Muscle of leg (tissue), 11 donors: ENCODE data around the gene SPAG17. TPM values are rescaled to one million over a fixed set of nuclear protein-coding genes. Genes with fewer than 3 reads are reported as not detected.

Source experiments
- DNase-seq: peaks from one replicate; pipeline ENCODE4 v3.0.0; 2013
- H3K27ac ChIP-seq: one replicate; pipeline ENCODE4 v1.5.1; 2013; ENCODE audit warnings: mild to moderate bottlenecking, low read length, control low read depth
- H3K27me3 ChIP-seq: one replicate; pipeline ENCODE4 v1.6.1; 2013; ENCODE audit warnings: low read length; ENCODE audit not compliant: control insufficient read depth, insufficient read depth
- H3K36me3 ChIP-seq: one replicate; pipeline ENCODE4 v1.6.1; 2013; ENCODE audit warnings: low read length; ENCODE audit not compliant: control insufficient read depth, insufficient read depth
- H3K4me1 ChIP-seq: one replicate; pipeline ENCODE4 v1.6.1; 2013; ENCODE audit warnings: low read length; ENCODE audit not compliant: control insufficient read depth, insufficient read depth
- H3K4me3 ChIP-seq: one replicate; pipeline ENCODE4 v1.5.1; 2013; ENCODE audit warnings: low read length, control low read depth
- H3K9me3 ChIP-seq: replicated peaks from 2 replicates; pipeline ENCODE4 v1.6.1; 2013; ENCODE audit warnings: low read depth, low read length; ENCODE audit not compliant: control insufficient read depth
- WGBS: methylation state at CpG from one replicate; pipeline ENCODE4 v1.1.5; 2013; ENCODE audit warnings: missing lambda C conversion rate; ENCODE audit not compliant: insufficient coverage; 5-methylcytosine and 5-hydroxymethylcytosine counted together
- polyA plus RNA-seq, 8 donors: library from polyadenylated mRNA; unstranded; fragments of 120-200 nt; gene quantifications; one replicate each; pipeline versions ENCODE4 v1.2.1 to v1.2.3, GENCODE V29; 2013; ENCODE audit warnings: inconsistent platforms in 1 of 8, low replicate concordance in 1 of 8; ENCODE audit not compliant: insufficient read length in 8 of 8, insufficient read depth in 1 of 8
- total RNA-seq: library from RNA; stranded (reverse); fragments of 120-200 nt; gene quantifications from one replicate; pipeline ENCODE4 v1.2.4, GENCODE V29; 2013

SPAG17 gene
- total and polyA plus RNA-seq, 9 donors = 0.76 to 4.4 (median 1.6) TPM

DNA sequence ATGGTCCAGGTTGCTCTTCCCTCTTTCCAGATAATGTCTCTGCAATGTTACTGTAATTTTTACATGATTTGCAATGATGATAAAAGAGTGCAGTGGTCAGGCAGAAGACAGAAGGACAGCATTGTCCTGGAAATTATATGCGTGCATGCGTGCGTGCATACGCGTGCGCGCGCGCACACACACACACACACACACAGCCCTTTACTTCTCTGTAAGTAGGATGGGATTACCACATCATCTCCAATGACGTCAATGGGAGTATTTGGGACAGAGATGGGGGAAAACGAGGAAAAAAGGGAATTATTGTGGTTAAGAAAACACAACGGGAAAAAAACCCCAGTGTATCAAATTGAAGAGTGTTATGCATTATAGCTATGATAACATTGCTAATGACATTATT is 99.7 kb downstream of the SPAG17 start:
- H3K27me3 ChIP-seq = no peaks in the 10 kb centered on the region
- H3K9me3 ChIP-seq = no peaks in the 10 kb centered on the region
- H3K36me3 ChIP-seq = no peaks in the 10 kb centered on the region
- no peaks in the 10 kb centered on the region for H3K4me1 ChIP-seq
- no CpG with 5 or more reads among the region's 12 CpGs for WGBS
- H3K27ac ChIP-seq = no peak overlapping the region
- DNase-seq = no peak
- H3K4me3 ChIP-seq = no peak overlapping the region

DNA sequence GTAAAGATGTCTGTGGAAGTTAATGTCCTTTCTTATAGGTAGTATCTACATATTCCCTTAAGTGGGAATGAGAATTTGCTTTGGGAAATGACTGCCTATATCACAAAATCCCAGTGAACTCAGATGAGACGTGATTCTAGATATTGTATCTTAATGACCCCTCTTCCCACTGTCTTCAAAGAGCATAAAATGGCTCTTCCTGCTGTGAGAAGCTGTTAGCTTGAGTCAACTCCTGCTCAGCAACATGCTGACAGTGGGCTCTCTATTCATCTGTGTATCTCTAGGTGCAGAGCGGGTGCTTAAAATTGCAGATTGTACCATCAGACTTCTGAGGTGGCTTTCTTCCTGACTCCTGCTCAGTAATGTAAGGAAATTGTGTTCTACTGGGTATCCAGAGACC is 100.6 kb downstream of the SPAG17 start:
- no CpG with 5 or more reads among the region's 2 CpGs for WGBS
- no peak overlapping the region for H3K27ac ChIP-seq

DNA sequence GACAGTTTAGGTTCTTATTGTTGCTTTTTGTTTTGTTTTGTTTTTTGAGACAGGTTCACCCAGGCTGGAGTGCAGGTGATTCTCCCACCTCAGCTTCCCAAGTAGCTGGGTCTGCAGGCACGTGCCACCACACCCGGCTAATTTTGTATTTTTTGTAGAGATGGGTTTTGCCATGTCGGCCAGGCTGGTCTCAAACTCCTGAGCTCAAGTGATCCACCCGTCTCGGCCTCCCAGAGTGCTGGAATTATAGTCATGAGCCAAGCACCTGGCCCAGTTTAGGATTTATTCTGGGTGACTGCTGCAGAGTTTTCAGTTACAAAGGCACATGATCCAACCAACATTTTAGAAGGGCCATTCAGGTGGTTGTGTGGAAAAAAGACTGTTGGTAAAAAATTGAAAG is 102.0 kb downstream of the SPAG17 start:
- Histone ChIP-seq H3K4me1 (no peaks in the 10 kb centered on the region), H3K4me3 (no peak overlapping the region), H3K9me3 (no peaks in the 10 kb centered on the region), H3K27ac (no peak overlapping the region), H3K27me3 (no peaks in the 10 kb centered on the region), H3K36me3 (no peaks in the 10 kb centered on the region)
- WGBS = 91% methylated on average over 3 of the region's 5 CpGs
- no peak for DNase-seq

More for the DNA sequence above, 100.6 kb downstream of the SPAG17 start:
- no peaks in the 10 kb centered on the region for H3K27me3 ChIP-seq
- no peak overlapping the region for H3K4me3 ChIP-seq
- H3K36me3 ChIP-seq = no peaks in the 10 kb centered on the region
- DNase-seq = no peak
- no peaks in the 10 kb centered on the region for H3K9me3 ChIP-seq
- no peaks in the 10 kb centered on the region for H3K4me1 ChIP-seq

DNA sequence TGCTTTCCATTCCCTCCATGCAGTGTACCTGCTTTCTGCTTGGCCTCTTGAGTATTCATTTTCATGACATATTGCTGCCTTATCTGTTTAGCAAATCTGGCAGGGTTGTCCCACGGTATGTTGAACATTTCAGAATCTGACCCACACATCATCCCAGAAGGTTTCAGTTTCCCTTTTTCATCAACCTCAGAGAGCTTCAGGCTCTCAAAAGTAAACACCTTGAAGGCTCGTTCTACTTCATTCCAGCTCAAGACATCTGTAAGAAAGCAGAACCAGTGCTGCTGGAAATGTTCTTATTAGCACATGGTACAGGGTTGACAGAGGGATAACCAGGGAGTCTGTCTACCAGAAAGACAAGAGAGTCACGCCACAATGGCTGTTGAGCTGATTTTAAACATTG is 103.6 kb downstream of the SPAG17 start:
- Histone ChIP-seq H3K27ac (no peak overlapping the region), H3K27me3 (no peaks in the 10 kb centered on the region), H3K9me3 (no peaks in the 10 kb centered on the region), H3K4me3 (no peak overlapping the region), H3K4me1 (no peaks in the 10 kb centered on the region), H3K36me3 (no peaks in the 10 kb centered on the region)
- DNase-seq = no peak
- 69% methylated on average over 2 of the region's 3 CpGs for WGBS

DNA sequence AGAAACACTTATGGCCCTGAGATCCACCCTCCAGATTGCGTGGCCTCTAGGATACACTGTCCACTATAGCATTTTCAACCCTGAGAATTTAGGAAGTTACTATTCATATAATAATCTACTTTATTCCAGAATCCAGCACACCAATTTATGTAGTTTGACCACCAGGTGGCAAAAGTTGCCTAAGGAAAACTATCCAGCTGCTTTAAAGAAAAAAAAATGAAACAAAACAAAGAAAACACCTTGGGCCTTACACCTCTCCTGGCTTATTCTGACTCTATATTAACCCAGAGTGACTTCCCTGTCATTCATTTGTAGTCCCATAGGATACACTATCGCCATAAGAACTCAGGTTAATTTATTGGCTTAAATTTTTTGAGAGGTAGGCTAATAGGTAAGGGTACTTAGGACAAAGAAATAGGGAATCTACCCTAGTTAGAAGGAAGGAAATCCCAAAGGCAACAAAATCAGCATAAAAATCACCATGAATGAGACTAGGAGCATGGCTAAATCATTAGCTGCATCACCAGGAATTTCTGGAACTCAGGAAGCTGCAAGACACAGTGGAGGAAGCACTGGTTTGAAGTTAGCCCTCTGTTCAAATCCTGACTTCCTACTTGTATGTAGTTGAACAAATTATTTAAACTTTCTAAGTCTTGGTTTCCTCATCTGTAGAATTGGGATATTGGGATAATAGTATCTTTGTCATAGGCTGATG is 107.5 kb downstream of the SPAG17 start:
- Histone ChIP-seq H3K4me1 (no peaks in the 10 kb centered on the region), H3K27me3 (no peaks in the 10 kb centered on the region), H3K4me3 (no peak overlapping the region), H3K36me3 (no peaks in the 10 kb centered on the region), H3K27ac (peak overlapping the region; percentile 32), H3K9me3 (no peaks in the 10 kb centered on the region)
- DNase-seq = peak; percentile 78
- no CpG with 5 or more reads among the region's 2 CpGs for WGBS

DNA sequence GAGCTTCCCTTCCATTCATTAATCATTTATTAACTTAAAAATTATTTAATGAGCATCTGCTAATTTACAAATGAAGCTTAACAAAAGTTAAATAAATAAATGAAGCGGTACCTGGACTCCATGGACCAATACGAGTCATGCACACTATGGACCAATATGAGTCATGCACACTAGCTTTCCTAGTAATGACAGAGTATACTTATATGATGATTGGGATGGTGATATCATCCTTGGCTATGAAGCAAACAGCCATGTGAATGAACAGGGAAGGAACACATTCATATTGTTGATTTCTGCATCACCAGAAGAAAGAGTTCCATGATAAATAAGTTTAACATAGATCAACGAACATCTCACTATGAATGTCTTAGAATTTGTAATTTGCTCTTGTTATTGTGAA is 109.9 kb downstream of the SPAG17 start:
- Histone ChIP-seq H3K36me3 (no peaks in the 10 kb centered on the region), H3K4me1 (no peaks in the 10 kb centered on the region), H3K27me3 (no peaks in the 10 kb centered on the region), H3K4me3 (no peak overlapping the region), H3K9me3 (no peaks in the 10 kb centered on the region), H3K27ac (no peak overlapping the region)
- no CpG with 5 or more reads among the region's 3 CpGs for WGBS
- DNase-seq = peak; percentile 75

DNA sequence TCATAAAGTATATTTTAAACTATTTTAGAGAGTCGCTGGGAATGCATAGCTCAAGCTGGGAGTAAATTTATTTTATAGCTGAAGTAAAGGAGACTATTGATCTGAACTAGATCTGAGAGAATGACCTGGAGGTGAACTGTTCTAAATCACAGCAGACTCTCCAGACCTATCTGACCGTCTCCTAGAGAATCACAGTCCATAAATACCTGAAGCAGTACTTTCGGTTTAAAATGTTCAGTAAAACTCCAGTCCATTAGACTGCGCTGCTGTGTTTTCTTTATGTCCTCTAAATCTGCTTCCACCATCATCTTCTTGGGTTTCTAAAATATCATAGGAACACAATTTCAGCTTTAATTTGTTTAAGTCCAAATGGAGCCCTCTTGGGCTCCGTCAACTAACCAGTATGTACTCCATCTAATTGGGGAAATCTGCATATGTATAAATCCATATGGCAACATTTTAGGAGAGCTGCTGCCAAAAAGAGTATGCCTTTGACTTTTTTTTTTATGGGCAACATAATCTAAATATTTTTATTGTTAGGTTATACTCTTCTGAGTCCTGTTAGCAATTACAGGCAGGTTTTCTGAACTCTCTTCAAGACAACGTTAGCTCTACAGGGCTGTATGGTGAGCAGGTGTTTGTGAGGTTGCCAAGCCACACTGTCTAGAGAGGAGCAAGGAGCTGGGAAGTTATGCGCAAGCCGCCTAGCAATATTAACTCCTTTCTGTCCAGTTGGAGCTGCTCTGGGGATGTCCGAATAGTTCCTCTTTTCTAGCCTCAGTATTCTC is 111.2 kb downstream of the SPAG17 start:
- Histone ChIP-seq H3K27ac (peak overlapping the region; percentile 78), H3K36me3 (no peaks in the 10 kb centered on the region), H3K4me3 (peak overlapping the region; percentile 23), H3K4me1 (no peaks in the 10 kb centered on the region), H3K27me3 (no peaks in the 10 kb centered on the region), H3K9me3 (no peaks in the 10 kb centered on the region)
- DNase-seq = peak; percentile 96
- 7% methylated on average over 4 of the region's 9 CpGs for WGBS

DNA sequence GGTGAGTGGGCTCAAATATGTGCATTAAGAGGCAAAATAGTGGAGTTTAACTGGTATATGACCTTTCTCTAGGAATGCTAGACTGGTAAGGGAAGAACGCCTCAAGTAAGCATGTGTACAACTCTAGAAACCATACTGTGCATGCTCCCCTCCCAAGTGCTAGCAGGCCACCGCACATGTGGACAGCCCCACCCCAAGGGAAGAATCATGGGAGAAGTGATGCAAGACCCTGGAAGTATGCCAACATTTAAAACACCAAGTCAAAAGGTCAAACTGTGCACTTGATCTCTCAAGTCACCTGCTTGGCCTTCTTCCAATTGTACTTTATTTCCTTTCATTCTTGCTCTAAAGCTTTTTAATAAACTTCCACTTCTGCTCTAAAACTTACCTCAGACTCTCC is 135.0 kb downstream of the SPAG17 start:
- no peak overlapping the region for H3K27ac ChIP-seq
- no peak overlapping the region for H3K4me3 ChIP-seq
- WGBS = no CpG with 5 or more reads among the region's 2 CpGs
- no peak for DNase-seq
- H3K9me3 ChIP-seq = no peaks in the 10 kb centered on the region
- no peaks in the 10 kb centered on the region for H3K27me3 ChIP-seq
- no peaks in the 10 kb centered on the region for H3K4me1 ChIP-seq
- H3K36me3 ChIP-seq = no peaks in the 10 kb centered on the region

DNA sequence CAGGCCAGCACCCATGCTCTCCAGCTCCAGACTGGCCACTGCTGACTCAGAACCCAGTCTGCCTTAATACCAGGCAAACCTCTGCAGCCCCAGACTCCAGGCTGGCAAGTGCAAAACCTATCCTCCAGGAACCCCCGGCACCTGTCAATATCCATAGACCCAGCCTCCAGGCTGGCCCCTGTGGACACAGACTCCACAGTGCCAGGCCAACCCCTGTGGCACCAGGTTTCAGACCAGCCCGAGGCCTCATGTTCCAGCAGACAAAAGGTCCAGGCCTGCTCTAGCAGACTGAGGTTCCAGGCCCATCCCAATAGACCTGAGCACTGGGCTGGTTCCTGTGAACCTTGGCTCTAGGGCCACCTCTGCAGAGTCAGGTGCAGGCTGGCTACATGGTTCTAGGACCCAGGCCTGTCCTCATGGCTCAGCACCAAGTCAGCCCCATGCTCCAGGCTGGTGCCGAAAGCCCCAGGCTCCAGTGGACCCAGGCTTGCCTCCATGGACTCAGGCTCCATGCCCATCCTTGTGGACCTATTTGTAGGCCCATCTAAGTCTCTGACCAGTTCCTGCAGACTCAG is 137.3 kb downstream of the SPAG17 start:
- Histone ChIP-seq H3K27ac (no peak overlapping the region), H3K9me3 (no peaks in the 10 kb centered on the region), H3K4me1 (no peaks in the 10 kb centered on the region), H3K27me3 (no peaks in the 10 kb centered on the region), H3K4me3 (no peak overlapping the region), H3K36me3 (no peaks in the 10 kb centered on the region)
- 98% methylated on average over 3 of the region's 3 CpGs for WGBS
- DNase-seq = no peak

DNA sequence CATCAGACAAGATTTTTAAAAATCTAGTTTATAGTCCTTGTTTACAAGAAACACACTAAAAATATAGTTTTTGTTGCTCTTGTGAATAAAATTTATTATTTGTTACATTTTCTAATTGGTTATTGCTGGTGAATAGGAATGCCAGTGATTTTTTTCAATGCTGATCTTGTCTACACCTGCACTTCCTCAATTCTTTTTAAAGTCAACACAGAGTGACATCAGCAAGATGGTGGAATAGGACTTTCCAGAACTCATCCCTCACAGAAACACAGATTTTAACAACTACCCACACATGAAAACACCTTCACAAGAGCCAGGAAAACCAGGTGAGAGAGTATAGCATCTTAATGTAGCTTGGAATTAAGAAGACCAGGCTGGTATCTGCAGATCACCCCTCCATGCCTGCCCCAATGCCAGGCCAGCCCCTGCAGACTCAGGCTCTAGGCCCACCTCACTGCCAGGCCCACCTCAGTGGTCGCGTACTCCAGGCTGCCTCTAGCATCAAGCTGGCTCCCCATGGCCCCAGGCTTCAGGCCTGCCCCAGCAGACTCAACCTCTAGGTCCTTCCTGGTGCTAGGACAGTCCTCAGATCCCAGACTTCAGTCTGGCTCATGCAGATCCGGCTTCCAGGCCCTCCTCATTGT is 137.9 kb downstream of the SPAG17 start:
- H3K36me3 ChIP-seq = no peaks in the 10 kb centered on the region
- no peak overlapping the region for H3K27ac ChIP-seq
- H3K4me1 ChIP-seq = no peaks in the 10 kb centered on the region
- DNase-seq = no peak
- H3K4me3 ChIP-seq = no peak overlapping the region
- WGBS = 96% methylated on average over 3 of the region's 3 CpGs
- no peaks in the 10 kb centered on the region for H3K27me3 ChIP-seq
- no peaks in the 10 kb centered on the region for H3K9me3 ChIP-seq
